ENCODE results near the gene PGAP3.

The PGAP3 gene

DNA sequence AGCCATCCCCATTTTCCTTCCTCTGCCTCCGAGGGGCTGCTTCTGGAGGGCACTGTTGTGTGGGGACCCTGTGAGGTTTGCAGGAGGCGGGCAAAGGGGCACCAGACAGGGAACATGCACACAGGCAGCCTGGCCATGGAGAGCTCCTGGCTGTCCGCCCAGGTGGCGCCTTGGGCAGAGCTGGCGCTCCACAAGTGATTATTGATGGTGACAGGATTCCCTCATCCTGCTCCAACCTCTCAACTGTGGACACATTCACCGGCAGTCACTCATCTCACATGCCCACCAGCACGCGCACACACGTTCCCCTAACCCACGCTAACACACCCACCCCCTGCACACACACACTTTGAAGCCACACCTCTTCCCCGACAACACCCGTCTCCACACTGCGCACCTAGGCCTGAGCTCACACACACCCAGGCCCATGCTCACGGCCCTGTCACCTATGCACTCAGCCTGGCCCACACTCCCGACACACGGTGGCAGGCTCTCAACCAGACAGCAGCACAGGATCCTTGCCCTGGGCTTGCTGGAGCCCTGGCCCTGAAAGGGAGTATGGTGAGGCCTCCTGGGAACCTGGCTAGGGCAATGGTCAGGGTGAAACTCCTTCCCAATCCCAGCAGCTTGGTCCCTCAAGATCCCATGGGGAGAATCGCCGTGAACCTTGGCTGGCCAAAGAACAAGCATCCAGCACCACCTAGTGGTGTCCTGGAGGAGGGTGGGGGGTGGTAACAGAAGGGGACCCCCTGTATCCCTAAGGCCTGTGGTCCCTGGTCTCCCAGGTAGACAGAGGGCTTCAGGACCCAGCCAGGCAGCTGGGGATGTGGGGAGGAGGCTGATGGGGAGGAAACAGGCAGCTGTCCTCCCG is 16.0 kb downstream of the PGAP3 start:
- peak; percentile 42 for DNase-seq

DNA sequence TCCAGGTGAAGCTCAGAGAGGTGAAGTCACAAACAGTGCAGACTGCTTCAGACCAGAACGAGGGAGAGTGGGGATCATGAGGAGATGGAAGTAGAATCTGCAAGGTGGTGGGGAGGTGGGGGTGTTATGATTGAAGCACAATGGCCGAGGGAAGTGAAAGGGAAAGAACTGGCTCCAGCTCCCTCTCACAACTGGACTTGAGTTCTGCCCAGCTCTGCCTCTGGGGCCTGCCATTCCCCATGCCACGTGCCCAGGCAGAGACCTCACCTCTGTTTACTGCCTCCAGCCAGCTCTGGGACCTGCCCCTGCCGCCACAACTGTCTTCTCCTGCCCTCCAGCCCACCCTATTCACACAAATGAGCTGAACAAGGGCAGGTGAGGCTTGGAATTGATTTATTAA is 17.1 kb downstream of the PGAP3 start:
- no peak for DNase-seq

DNA sequence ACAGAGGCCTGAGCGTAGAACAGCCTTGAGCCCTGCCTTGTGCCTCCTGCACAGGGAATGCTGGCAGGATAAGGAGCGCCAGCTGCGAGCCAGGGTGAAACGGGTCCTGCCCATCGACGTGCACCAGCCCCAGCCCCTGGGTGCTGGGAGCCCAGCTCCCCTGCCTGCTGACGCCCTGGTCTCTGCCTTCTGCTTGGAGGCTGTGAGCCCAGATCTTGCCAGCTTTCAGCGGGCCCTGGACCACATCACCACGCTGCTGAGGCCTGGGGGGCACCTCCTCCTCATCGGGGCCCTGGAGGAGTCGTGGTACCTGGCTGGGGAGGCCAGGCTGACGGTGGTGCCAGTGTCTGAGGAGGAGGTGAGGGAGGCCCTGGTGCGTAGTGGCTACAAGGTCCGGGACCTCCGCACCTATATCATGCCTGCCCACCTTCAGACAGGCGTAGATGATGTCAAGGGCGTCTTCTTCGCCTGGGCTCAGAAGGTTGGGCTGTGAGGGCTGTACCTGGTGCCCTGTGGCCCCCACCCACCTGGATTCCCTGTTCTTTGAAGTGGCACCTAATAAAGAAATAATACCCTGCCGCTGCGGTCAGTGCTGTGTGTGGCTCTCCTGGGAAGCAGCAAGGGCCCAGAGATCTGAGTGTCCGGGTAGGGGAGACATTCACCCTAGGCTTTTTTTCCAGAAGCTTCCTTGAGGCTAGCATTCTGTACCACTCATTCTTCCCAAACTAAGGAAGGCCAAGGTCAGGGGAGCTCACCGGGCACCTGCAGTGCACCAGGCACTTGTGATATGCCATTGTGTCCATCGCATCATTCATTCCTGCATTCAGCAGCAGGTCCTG is 17.7 kb downstream of the PGAP3 start:
- DNase-seq, result no peak

DNA sequence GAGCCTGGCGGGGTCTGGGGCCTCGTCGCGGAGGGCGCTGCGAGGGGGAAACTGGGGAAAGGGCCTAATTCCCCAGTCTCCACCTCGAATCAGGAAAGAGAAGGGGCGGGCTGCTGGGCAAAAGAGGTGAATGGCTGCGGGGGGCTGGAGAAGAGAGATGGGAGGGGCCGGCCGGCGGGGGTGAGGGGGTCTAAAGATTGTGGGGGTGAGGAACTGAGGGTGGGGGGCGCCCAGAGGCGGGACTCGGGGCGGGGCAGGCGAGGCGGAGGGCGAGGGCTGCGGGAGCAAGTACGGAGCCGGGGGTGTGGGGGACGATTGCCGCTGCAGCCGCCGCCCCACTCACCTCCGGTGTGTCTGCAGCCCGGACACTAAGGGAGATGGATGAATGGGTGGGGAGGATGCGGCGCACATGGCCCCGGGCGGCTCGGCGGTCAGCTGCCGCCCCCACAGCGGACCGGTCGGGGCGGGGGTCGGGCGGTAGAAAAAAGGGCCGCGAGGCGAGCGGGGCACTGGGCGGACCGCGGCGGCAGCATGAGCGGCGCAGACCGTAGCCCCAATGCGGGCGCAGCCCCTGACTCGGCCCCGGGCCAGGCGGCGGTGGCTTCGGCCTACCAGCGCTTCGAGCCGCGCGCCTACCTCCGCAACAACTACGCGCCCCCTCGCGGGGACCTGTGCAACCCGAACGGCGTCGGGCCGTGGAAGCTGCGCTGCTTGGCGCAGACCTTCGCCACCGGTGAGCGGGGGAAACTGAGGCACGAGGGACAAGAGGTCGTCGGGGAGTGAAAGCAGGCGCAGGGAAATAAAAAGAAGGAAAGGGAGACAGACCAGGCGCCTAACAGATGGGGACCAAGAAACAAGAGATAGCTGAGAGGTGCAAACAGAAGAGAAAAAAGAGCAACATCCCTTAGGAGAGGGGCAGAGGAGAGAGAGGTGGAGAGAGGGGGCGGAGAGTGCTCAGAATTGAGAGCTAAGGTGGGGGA is 19.6 kb downstream of the PGAP3 start, which contains the start of gene PNMT:
Gene PNMT (plus strand): TSS at position 509 of the 980 bp plus-strand sequence. CDS start 23 bp downstream, at position 532.
- peak; percentile 66 for DNase-seq

DNA sequence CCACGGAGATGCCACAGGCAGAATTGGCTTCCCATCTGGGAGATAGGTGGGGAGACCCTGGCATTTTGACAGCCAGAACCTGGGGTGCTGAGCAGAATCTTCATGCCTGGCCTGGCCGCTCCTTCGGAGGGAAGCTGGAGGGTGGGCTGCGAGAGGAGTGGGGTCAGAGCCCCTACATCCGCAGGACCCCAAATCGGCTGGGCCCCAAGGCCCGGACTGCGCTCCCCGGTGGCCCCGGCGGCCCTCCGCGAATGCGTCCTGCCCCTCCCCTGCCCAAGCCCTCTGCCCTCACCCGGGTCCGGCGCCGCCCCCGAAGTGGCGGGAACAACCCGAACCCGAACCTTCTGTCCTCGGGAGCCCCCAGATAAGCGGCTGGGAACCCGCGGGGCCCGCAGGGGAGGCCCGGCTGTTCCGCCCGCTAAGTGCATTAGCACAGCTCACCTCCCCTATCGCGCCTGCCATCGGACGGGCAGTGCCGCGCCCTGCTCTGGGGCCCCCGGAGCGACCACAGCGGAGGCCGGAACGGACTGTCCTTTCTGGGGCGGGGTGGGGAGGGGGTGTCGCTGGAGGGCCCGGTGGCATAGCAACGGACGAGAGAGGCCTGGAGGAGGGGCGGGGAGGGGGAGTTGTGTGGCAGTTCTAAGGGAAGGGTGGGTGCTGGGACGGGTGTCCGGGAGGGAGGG is 20.5 kb downstream of the PGAP3 start:
- no peak for DNase-seq

DNA sequence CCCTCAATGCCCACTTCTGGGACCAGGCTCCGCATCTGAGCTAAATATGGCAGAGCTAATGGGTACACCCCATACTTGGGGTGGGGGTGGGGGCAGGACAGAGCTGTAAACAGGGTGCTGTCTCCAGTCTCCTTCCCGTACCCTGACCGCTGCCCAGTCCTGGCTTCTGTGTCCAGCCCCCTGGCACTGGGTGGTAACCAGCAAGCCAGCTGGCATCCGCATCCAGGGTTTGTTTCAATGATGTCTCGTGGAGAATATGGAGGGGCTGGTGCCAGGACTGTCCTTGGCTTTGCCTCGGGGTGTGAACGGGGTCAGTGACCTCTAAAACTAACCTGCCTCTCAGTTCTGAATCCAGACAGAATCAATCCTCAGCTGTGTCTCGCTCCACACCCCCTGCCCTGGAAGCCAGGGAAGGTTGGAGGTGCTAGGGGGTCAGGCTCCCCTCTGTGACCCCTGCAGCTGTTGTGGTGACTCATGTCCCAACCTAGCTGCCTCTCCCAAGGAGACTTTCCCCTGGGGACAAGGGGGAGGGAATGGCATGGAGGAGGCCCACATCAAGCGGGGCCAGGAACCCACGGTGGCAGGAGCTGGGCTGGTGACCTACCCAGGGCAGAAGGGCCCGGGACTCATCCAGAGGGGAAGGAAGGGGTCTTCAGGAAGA is 21.1 kb downstream of the PGAP3 start:
- DNase-seq, result no peak

DNA sequence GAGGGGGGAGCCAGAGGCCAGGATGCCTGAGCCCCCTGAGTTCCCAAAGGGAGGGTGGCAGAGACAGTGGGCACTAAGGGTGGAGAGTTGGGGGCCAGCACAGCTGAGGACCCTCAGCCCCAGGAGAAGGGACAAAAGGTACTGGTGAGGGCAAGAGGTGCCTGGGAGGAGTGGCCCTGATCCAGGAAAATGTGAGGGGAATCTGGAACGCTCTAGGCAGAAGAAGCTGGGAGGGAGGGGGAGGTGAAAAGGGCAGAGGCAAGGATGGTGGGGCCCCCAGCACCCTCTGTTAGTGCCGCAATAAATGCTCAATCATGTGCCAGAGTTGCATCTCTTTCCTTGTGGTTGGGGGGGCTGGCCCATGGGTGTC is 21.6 kb downstream of the PGAP3 start:
- no peak for DNase-seq

DNA sequence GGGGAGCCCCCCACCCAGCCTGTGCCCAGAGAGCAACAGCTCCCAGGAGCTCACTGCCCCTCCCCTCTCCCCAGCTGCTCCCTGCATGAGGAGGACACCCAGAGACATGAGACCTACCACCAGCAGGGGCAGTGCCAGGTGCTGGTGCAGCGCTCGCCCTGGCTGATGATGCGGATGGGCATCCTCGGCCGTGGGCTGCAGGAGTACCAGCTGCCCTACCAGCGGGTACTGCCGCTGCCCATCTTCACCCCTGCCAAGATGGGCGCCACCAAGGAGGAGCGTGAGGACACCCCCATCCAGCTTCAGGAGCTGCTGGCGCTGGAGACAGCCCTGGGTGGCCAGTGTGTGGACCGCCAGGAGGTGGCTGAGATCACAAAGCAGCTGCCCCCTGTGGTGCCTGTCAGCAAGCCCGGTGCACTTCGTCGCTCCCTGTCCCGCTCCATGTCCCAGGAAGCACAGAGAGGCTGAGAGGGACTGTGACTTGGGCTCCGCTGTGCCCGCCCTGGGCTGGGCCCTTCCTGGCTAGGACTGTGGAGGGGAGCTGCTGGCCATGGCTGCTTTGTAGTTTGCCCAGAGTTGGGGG is 22.1 kb downstream of the PGAP3 start:
- peak; percentile 74 for DNase-seq

DNA sequence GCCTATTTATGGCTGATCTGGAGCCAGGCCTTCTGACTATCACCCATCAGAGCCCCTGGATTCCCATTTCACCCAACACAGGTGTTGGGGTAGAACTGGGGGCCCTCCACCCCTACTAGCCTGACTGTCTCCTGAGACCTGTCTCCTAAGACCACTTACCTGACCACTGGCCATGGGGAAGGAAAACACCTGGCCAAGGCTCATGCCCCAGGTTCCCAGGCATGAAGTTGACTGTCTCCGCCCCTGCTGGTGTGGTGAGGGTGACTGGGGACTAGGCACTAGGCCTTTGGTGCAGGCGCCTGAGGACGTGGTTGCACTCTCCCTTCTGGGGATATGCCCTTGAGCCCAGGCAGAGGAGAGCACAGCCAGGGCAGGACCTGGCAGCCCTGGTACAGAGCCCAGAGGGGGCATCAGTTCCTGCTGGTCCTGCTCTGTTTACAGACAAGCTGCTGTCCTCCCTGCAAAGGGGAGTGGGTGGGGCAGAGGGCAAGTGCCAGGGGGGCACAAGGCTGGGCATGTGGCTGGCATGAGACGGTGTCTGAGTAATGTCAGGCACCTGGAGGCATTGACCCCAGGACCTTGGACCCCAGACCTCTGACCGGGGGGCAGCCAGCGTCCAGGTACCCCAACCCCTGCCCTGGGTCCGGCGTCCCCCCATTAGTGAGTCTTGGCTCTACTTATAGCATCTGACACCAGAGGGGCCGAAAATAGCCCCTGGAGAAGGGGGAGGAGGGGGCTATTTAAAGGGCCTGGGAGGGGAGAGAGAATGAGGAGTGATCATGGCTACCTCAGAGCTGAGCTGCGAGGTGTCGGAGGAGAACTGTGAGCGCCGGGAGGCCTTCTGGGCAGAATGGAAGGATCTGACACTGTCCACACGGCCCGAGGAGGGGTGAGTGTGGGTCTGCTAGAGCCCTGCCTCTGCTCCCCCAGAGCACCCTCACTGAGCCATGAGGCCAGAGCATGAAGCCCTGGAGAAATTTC is 23.0 kb downstream of the PGAP3 start, which contains the start of gene TCAP:
Gene TCAP (plus strand): TSS at position 769 of the 981 bp plus-strand sequence. CDS start 11 bp downstream, at position 780.
- no peak for DNase-seq

DNA sequence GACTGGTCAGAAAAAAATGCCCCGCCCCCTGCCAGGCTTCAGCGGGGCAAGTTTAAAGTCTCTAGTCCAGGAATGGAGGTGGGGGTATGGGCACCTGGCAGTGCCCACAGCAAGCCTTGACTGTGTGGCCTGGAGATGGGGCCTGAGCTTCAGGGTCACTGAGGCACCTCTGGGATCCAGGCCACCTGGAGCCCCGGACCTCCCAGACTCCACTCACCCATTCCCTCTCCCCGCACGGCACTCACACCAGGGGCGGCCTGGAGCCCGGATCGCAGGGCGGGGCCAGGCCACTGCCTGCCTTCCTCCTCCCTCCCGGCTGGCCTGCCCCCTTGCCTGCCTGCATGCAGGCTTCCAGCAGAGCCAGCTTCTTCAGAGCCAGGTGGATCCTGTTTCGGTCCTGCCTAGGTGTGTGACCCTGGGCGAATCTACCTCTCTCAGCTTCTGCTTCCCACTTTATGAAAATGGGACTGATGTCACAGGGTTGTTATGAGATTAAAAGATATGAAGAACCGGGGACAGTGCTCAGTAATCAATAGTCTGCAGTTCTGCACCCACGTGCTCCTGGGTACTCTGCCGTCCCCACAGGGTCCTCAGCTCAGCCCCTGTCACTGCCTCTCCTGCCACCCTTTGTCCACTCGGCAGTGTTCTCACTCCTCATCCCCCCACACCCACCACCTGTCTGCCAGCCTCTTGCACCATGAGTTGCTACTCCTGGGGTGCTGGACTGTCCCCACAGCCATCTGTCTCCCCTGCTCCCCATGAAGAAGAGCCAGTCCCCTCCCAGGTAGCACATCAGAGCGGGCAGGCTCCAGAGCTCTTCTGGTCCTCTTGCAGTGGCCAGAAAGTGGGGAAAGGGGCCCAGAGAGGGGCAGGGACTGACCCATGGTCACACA is 23.9 kb downstream of the PGAP3 start:
- no peak for DNase-seq

DNA sequence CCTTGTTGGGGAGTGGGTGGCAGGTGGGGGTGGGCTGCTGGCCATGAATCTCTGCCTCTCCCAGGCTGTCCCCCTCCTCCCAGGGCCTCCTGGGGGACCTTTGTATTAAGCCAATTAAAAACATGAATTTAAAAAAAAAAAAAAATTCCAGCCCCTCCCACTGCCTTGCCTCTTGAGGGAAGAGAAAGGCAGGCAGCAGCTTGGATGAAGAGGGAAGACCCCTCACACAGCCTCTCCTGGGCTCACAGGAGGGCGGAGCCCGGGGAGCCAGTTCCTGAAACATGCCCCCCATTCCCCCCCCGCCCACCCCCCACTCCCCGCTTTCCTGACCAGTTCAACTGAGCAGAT is 24.5 kb downstream of the PGAP3 start:
- DNase-seq, result no peak

DNA sequence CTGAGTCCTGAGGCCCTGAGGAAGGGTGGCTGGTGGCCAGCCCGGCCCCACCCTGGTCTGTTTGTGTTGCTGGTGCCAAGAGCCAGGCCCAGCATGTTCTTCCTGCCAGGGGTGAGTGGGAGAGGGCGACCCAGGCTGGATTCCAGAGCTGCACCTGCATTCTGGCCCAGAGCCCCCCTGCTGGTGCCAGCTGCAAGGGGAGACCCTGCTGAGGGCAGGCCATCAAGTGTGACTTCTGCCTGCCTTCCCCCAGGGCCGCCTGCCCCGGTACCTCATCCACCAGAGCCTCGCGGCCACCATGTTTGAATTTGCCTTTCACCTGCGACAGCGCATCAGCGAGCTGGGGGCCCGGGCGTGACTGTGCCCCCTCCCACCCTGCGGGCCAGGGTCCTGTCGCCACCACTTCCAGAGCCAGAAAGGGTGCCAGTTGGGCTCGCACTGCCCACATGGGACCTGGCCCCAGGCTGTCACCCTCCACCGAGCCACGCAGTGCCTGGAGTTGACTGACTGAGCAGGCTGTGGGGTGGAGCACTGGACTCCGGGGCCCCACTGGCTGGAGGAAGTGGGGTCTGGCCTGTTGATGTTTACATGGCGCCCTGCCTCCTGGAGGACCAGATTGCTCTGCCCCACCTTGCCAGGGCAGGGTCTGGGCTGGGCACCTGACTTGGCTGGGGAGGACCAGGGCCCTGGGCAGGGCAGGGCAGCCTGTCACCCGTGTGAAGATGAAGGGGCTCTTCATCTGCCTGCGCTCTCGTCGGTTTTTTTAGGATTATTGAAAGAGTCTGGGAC is 25.1 kb downstream of the PGAP3 start:
- peak; percentile 41 for DNase-seq

DNA sequence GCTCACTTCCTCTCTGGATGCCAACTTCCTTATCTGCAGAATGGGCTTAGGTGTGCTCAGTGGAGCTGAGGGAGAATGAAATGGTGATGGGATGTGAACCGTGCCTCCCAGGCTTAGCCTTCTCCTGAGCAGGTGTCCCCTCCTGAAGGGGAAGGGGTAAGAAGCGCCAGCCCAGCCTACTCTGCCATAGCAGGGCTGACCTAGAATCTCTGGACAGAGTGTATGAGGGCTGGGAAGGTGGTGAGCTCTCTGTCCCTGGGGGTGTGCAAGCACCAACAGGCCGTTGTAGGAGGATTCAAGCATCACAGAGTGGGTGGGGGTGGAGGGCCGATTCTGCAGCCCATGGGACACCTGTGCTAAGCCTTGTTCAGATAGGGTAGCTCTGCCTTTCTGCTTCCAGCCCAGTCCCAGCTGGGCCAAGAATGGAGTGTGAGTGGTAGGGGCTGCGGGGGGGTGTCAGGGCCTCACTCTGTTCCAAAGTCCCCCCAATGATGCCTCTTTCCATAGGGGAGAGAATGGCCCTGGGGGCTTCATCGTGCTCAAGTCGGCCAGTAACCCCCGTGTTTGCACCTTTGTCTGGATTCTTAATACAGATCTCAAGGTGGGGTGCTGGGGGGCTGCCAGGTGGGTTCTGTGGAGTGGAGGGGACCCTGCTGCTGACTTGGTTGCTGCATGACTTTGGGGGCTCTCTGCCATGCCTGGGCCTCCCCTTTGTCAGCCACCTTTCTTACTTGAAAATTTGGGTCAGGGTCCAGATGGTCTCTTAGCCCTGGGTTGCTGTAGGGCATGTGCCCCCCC is 25.9 kb downstream of the PGAP3 start:
- DNase-seq, result no peak

DNA sequence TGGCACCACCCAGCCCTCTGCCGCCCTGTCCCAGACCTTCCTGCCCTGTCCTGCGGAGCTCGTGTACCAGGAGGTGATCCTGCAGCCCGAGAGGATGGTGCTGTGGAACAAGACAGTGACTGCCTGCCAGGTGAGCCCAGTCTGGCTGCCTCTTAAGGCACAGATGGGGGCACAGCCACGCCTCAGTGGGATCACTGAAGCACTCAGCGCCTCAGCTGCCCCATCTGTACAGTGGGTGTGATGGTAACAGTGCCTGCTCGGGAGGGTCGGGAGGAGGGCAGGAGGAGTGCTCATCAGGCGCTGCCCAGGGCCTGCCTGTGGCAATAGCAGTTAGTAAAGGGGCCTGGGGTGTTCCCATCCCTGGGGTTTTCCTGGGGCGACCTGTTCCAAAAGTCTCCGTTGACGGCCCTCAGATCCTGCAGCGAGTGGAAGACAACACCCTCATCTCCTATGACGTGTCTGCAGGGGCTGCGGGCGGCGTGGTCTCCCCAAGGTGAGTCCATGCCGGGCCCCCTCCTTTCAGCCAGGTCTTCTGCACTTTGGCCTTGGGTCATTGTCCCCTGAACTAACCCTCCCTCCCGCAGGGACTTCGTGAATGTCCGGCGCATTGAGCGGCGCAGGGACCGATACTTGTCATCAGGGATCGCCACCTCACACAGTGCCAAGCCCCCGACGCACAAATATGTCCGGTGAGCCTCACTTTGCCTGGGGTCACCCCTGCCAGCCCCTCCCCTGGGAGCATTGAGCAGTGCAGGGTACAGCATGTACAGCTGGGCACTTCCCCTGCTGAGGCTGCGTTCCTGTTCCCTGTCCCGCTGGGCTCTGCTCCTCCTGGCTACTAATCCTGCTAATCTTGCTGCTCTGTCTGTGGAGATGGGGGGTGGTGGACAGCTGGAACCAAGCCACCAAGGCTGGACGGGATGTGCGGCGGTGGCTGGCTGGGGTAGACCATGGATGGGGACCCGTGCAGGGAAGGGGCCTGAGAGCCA is 27.2 kb downstream of the PGAP3 start:
- DNase-seq, result no peak

DNA sequence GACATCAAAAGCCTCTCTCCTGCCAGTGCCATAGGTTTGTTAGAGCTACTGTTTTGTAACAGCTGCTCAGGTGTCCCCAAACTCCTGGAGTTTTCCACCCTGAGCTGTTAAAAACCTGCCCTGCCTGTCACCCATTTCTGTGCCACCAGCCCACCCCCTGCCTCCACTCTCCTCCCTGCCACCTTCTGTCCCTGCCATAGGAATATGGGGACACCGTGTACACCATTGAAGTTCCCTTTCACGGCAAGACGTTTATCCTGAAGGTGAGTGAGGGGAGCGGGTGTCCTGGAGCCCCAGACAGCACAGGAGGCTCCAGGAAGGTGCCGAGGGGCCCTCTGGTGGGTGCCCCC is 27.9 kb downstream of the PGAP3 start:
- DNase-seq, result no peak

All from COR-L47 (cell line).